GM19467 (cell line): ENCODE measurements around the gene DNAJC30.
"Not testable (repeated sequence)": the region's sequence is repeated elsewhere in the genome, so short reads cannot be mapped to it uniquely, and the experiment has no call there.

Experiments used
- ATAC-seq: cut with Tn5 transposase; IDR thresholded peaks from one replicate; pipeline ENCODE4 v1.9.1; 2021; ENCODE audit warnings: mild to moderate bottlenecking, moderate library complexity; ENCODE audit not compliant: unreplicated experiment

The DNAJC30 gene

GRCh38 chr7:73683056-73683787 lies at the start of gene DNAJC30, which contains the start of gene BUD23:
Gene DNAJC30 (minus strand): TSS chr7:73683453. CDS start chr7:73683423, 30 bp downstream.
Gene BUD23 (plus strand): TSS chr7:73683597. CDS start chr7:73683626, 29 bp downstream.
- peak; percentile 84 for ATAC-seq

DNA sequence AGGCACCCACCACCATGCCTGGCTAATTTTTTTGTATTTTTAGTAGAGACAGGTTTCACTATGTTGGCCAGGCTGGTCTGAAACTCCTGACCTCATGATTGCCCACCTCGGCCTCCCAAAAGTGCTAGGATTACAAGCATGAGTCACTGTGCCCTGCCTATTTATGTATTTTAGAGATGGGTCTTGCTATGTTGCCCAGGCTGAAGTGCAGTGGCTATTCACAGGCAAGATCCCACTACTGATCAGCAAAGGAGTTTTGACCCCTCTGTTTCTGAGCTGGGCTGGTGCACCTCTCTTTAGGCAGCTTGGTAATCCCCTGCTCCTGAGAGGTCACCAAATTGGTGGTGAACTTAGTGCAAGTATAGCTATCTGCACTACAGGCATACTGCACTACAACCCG lies 49.1 kb upstream of the DNAJC30 start:
- ATAC-seq, result no peak

DNA sequence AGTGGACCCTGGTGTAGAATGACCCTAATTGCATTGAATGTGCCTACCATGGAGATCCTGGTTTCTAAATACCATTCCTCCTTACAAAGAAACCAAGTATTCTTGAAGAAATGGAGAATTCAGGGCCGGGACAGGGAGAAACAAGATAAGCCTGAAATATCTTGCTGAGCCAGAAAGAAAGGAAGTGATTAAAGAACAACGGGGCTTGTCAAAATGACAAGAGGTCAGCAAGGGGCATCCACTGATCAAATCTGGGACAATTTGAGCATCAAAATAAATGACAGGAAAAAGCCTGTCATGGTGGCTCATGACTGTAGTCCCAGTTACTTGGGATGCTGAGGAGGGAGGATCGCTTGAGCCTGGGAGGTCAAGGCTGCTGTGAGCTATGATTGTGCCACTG lies 47.2 kb upstream of the DNAJC30 start:
- no peak for ATAC-seq

GRCh38 chr7:73728551-73728950 lies 45.3 kb upstream of the DNAJC30 start:
- ATAC-seq, result no peak

GRCh38 chr7:73727952-73728351 lies 44.7 kb upstream of the DNAJC30 start:
- ATAC-seq, result no peak

DNA sequence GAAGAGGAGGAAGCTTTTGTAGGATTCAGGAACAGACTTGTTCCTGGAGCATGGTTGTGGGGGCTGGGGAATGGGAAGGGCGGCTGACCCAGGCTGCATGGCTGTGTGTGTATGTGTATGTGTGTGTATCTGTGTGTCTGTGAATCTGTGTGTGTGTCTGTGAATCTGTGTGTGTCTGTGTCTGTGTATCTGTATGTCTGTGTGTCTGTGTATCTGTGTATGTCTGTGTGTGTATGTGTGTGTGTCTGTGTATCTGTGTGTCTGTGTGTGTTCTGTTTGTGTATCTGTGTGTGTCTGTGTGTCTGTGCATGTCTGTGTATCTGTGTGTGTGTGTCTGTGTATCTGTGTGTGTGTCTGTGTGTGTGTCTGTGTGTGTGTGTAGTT lies 42.8 kb upstream of the DNAJC30 start:
- ATAC-seq, result no peak

GRCh38 chr7:73723813-73724212 lies 40.6 kb upstream of the DNAJC30 start:
- ATAC-seq, result no peak

- ATAC-seq, result no peak
Observed at GRCh38 chr7:73722785-73723184, 39.5 kb upstream of the DNAJC30 start.

DNA sequence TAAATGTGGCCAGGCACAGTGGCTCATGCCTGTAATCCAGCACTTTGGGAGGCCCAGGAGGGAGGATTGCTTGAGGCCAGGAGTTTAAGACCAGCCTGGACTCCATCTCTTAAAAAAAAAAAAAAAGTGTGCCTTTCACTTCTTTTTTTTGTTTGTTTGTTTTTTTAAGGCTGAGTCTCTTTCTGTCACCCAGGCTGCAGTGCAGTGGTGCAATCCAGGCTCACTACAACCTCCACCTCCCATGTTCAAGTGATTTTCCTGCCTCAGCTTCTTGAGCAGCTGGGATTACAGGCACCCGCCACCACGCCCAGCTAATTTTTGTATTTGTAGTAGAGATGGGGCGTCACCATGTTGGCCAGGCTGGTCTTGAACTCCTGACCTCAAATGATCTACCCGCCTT lies 38.9 kb upstream of the DNAJC30 start:
- ATAC-seq, result not testable (repeated sequence)

GRCh38 chr7:73721377-73721817 lies 38.1 kb upstream of the DNAJC30 start:
- ATAC-seq, result no peak

DNA sequence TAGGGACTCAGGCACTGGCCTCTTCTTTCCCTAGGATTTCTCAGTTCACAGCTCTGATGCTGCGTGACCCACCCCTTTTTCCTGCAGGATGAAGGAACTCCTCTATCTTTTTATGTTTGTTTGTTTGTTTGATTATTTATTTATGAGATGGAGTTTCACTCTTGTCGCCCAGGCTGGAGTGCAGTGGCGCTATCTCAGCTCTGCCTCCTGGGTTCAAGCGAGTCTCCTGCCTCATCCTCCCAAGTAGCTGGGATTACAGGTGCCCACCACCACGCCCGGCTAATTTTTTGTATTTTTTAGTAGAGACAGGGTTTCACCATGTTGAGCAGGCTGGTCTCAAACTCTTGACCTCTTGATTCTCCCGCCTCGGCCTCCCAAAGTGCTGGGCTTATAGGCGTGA lies 37.2 kb upstream of the DNAJC30 start:
- ATAC-seq, result not testable (repeated sequence)

GRCh38 chr7:73719806-73720169 lies 36.5 kb upstream of the DNAJC30 start:
- no peak for ATAC-seq

- ATAC-seq, result peak; percentile 49
Observed at GRCh38 chr7:73718905-73719805, 35.9 kb upstream of the DNAJC30 start, which contains the start of gene STX1A. Gene STX1A (minus strand): TSS chr7:73719669. CDS start chr7:73719631, 38 bp downstream.

GRCh38 chr7:73718438-73718881 lies 35.2 kb upstream of the DNAJC30 start:
- ATAC-seq, result no peak

DNA sequence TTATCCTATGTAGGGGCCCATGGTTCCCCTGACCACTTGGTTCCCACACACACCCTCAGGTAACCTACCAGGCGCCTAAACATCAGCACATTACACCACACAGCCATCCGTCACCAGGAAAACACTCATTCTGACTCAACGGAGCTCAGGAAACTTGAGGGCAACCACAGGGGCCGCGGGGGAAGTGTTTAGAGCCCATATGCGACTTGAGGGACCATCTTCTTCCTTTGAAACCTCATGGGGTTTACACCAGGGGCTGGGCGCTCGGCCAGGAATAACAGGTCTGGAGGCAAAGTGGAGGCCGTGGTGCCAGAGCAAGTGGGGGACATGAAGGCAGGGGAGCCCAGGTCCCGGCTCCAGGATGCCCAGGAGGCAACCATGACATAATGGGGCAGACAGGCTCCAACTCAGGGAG lies 34.7 kb upstream of the DNAJC30 start:
- ATAC-seq, result no peak

- no peak for ATAC-seq
Observed at GRCh38 chr7:73717025-73717807, 34.0 kb upstream of the DNAJC30 start.

- no peak for ATAC-seq
Observed at GRCh38 chr7:73716318-73716890, 33.2 kb upstream of the DNAJC30 start.

DNA sequence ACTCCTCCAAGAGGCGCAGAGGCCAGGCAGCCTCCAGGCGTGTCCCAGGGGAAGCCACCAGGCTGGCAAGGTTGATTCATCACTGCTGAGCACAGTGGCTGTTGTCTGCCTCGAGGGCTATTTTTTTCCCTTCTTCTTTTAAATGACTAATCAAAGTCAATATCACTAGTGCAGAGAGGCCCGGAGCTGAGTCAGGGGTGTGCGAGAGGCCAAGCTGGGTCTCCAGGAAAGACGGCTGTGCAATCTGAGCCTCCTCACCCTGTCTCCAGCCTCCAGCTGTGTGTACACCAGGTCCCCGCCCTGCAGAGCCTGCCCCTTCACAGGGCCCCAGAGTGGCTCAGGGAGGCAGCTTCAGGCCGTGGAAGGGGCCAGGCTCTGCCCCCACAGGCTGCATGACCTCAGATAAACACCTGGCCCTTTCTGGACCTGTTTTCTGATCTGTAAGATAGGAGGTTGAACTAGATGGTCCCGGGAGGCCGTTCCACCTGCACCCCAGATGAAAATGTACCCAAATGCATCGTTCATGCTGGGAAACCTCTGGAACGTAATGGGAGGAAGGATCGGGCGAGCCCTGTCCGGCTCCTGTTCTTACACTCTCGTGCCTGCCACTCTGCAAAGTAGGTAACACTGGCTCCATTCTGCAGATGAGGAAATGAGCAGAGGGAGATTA lies 32.5 kb upstream of the DNAJC30 start:
- ATAC-seq, result no peak

DNA sequence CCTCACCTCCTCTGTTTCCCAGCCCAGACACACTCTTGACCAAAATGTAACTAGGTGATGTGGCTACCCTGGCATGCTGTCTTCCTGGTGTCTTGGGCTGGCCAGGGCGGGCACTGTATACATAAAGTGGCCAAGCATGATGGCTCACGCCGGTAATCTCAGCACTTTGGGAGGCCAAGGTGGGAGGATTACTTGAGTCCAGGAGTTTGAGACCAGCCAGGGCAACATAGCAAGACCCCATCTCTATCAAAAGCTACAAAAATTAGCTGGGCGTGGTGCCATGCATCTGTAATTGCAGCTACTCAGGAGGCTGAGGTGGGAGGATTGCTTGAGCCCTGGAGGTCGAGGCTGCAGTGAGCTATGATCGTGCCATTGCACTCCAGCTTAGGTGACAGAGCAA lies 30.1 kb upstream of the DNAJC30 start:
- not testable (repeated sequence) for ATAC-seq

DNA sequence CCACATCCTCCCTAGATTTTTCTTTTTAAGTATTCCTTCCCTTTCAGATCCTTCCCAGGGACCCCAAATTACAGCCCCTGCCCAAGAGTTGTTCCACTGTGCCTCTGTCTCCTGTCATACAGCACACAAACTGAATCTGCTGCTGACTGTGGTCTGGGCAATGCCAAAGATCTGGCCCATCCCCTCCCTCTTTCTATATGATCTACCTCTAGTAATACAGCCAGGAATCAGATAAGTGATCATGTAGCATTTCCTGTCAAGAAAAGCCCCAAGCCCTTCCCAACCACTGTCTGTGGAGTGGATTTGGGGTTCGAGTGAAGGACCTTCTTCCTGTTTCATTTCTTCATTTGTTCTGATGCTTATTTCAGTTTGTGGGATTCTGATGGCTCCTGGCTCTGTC lies 29.5 kb upstream of the DNAJC30 start:
- ATAC-seq, result no peak
